Spleen (tissue), 11 donors: ENCODE results near the gene NOL3. TPM values are rescaled to one million over a fixed set of nuclear protein-coding genes. Genes with fewer than 3 reads are reported as not detected.

Experiments used
- DNase-seq: peaks from one replicate; pipeline ENCODE4 v3.0.0-alpha.2; 2020
- H3K27ac ChIP-seq, 8 donors: fragments of 200-600 bp; sonication (generic) in 7 of 8; 1 replicate in 4 of 8; 2 replicates in 4 of 8; pipeline versions ENCODE4 v1.5.0 to v1.8.0; 2016 to 2021; ENCODE audit warnings: inconsistent platforms in 4 of 8, mild to moderate bottlenecking in 4 of 8, moderate library complexity in 1 of 8
- H3K27me3 ChIP-seq, 7 donors: fragments of 200-600 bp; sonication (generic) in 6 of 7; replicated peaks in 1 of 7; 1 replicate in 4 of 7; 2 replicates in 3 of 7; pipeline versions ENCODE4 v1.5.0 to v1.8.0; 2016 to 2021; ENCODE audit warnings: inconsistent platforms in 3 of 7, mild to moderate bottlenecking in 1 of 7
- H3K36me3 ChIP-seq, 6 donors: fragments of 200-600 bp; sonication (generic) in 5 of 6; 1 replicate in 4 of 6; 2 replicates in 2 of 6; pipeline versions ENCODE4 v1.5.0 to v1.8.0; 2016 to 2021; ENCODE audit warnings: inconsistent platforms in 2 of 6
- H3K4me1 ChIP-seq, 6 donors: fragments of 200-600 bp; sonication (generic) in 5 of 6; 1 replicate in 3 of 6; 2 replicates in 3 of 6; pipeline versions ENCODE4 v1.5.0 to v1.8.0; 2016 to 2021; ENCODE audit warnings: inconsistent platforms in 3 of 6
- H3K4me3 ChIP-seq, 8 donors: fragments of 200-600 bp; sonication (generic) in 7 of 8; 1 replicate in 4 of 8; 2 replicates in 4 of 8; pipeline versions ENCODE4 v1.5.0 to v1.8.0; 2016 to 2021; ENCODE audit warnings: inconsistent platforms in 4 of 8, mild to moderate bottlenecking in 4 of 8, moderate library complexity in 2 of 8
- H3K9me3 ChIP-seq, 8 donors: fragments of 200-600 bp; sonication (generic) in 7 of 8; 1 replicate in 4 of 8; 2 replicates in 4 of 8; pipeline versions ENCODE4 v1.5.0 to v1.8.0; 2016 to 2021; ENCODE audit warnings: inconsistent platforms in 4 of 8
- CTCF ChIP-seq, 11 experiments: fragments of 200-600 bp in 7 of 11; fragments of 450-650 bp in 4 of 11; sonication (generic) in 4 of 11; IDR thresholded peaks in 8 of 11; conservative IDR thresholded peaks in 3 of 11; 1 replicate in 7 of 11; 2 replicates in 4 of 11; pipeline versions ENCODE4 v1.4.0 to v1.8.0; 2016 to 2021; ENCODE audit warnings: antibody characterized with exemption in 11 of 11, inconsistent platforms in 4 of 11, mild to moderate bottlenecking in 1 of 11
- POLR2A ChIP-seq, 3 donors: fragments of 450-650 bp; IDR thresholded peaks; one replicate each; pipeline ENCODE4 v1.5.1; 2017; ENCODE audit warnings: antibody characterized with exemption in 3 of 3, mild to moderate bottlenecking in 1 of 3
- POLR2AphosphoS5 ChIP-seq, 3 donors: sonication (generic); formaldehyde crosslinking; IDR thresholded peaks; one replicate each; pipeline ENCODE4 v1.5.1; 2017; ENCODE audit warnings: antibody characterized with exemption in 3 of 3
- WGBS, 5 donors: extraction: QIAGEN DNeasy Blood & Tissue Kit in 3 of 5; methylation state at CpG; one replicate each; pipeline versions ENCODE4 v1.1.5 to v1.1.7; 2013 to 2018; 5-methylcytosine and 5-hydroxymethylcytosine counted together
- intact Hi-C: fragments of 100-400 bp; cut with DNase I; formaldehyde crosslinking; loops from one replicate; pipeline ENCODE4 v1.15.0; 2023; ENCODE audit warnings: low total_unique reads
- polyA plus RNA-seq, 3 donors: library from polyadenylated mRNA; stranded (reverse); fragments of 200-250 nt; gene quantifications; one replicate each; pipeline ENCODE4 v1.2.1, GENCODE V29; 2013
- total RNA-seq, 7 donors: library from RNA; depleted of rRNA in 3 of 7; stranded (reverse); fragments of >200 nt in 3 of 7; fragmentation: NEBNext Ultra II Directional in 4 of 7; extraction: Animal tissue kit (Norgen Biotek cat#: 25700) in 4 of 7; gene quantifications; one replicate each; pipeline versions ENCODE4 v1.1.0 to v1.2.1, GENCODE V29; 2016 to 2021
- donor health status: healthy with polysubstance abuse.
- donor health status: DM: no; HTN: no; CAD: no; lungs with moderate emphysema.
- donor health status: DM: no; HTN: no; CAD: no.
- donor health status: Bipolar disorder and iron deficiency.
- donor health status: healthy.
- donor health status: DM: no; HTN: no; CAD: no.
- donor health status: DM: yes; HTN: yes; CAD: no.

The NOL3 gene
- total and polyA plus RNA-seq, 10 donors, result 8.2 to 14.2 (median 12.7) TPM

- peak overlapping the region in 7 of 8 donors; percentile 27 to 67 (median 36) for H3K4me3 ChIP-seq
These were observed 7.7 kb upstream of the NOL3 start for GRCh38 chr16:67162506-67163163.

DNA sequence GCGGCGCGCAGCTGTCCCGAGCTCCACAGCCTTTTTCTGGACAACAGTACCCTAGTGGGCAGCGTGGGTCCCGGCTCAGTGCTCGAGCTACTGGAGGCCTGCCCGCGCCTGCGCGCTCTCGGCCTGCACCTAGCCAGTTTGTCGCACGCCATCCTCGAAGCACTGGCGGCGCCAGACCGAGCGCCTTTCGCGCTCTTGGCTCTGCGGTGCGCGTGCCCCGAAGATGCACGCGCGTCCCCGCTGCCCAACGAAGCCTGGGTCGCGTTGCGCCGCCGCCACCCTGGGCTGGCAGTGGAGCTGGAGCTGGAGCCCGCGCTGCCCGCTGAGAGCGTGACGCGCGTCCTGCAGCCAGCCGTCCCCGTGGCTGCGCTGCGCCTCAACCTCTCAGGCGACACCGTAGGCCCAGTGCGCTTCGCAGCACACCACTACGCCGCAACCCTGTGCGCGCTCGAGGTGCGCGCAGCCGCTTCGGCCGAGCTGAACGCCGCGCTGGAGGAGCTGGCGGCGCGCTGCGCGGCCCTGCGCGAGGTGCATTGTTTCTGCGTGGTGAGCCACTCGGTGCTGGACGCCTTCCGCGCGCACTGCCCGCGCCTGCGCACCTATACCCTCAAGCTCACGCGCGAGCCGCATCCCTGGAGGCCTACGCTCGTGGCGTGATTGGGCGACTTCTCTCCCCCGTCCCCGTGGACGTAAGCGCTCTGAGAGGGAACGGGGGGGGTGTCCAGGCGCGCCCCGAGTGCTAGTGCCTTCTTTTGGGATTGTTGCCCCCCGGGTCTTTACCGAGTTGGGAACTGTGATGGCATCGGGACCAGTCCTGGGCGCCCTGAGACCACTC lies 7.0 kb upstream of the NOL3 start:
- Histone ChIP-seq H3K27ac (no peak overlapping the region), H3K4me3 (peak overlapping the region; percentile 14 to 67 (median 36)), H3K36me3 (no peaks in the 10 kb centered on the region), H3K9me3 (no peaks in the 10 kb centered on the region), H3K27me3 (peaks cover 4 to 76% (median 61%) of the 10 kb centered on the region in 7 donors), H3K4me1 (peaks cover 41 to 78% (median 67%) of the 10 kb centered on the region in 6 donors)
- peak; percentile 78 for DNase-seq
- TF ChIP-seq POLR2AphosphoS5 (IDR thresholded peaks at IDR 0.05) (peak in 2 of 3 donors; percentile 53 to 59), CTCF (IDR thresholded peaks at IDR 0.05 in 8 of 11, conservative IDR thresholded peaks at IDR 0.05 in 3 of 11) (no peak)
- 2 to 6% (median 2%) methylated on average over 6 to 99 of the region's 99 CpGs for WGBS, 5 donors
- intact Hi-C loops, result no loop called here

More at GRCh38 chr16:67162506-67163163, 7.7 kb upstream of the NOL3 start:
- H3K27me3 ChIP-seq, result peaks cover 4 to 69% (median 60%) of the 10 kb centered on the region in 7 donors
- H3K4me1 ChIP-seq, result peaks cover 48 to 86% (median 75%) of the 10 kb centered on the region in 6 donors
- intact Hi-C loops, result no loop called here
- peak; percentile 78 for DNase-seq
- H3K27ac ChIP-seq, result no peak overlapping the region
- no peaks in the 10 kb centered on the region for H3K36me3 ChIP-seq
- 8 to 19% (median 11%) methylated on average over 10 to 44 of the region's 44 CpGs for WGBS, 5 donors
- H3K9me3 ChIP-seq, result no peaks in the 10 kb centered on the region
- TF ChIP-seq CTCF (IDR thresholded peaks at IDR 0.05 in 8 of 11, conservative IDR thresholded peaks at IDR 0.05 in 3 of 11), result no peak
- no peak for TF ChIP-seq POLR2A (IDR thresholded peaks at IDR 0.05)
- no peak for TF ChIP-seq POLR2AphosphoS5 (IDR thresholded peaks at IDR 0.05)

DNA sequence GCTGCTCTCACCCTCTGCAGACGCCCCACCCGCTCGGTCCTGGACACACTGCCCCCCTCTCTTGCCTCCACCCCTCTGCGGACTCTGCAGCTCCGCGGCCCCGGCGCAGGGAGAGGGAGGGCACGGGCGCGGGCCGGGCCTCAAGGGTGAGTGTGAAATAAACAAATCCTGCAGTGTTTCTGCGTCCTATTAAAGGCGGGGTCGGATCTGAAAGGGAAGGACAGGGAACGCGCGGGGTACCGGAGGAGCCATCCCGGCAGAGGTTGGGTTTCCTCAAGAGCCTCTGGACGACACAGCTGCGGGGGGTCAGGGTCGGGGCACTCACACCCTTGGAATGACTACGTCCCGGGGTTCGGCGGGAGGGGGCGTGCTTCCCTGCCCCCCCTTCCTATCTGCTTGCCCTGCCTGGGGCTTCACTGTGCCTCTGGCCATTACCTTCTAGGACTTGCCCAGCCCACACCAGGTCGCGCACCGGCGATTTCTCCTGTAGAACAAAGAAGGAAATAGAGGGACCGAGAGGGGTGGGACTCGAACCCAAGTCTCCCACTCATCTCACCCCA lies 6.3 kb upstream of the NOL3 start:
- Histone ChIP-seq H3K9me3 (no peaks in the 10 kb centered on the region), H3K36me3 (no peaks in the 10 kb centered on the region), H3K4me1 (peaks cover 39 to 74% (median 61%) of the 10 kb centered on the region in 6 donors), H3K27me3 (peaks cover 4 to 83% (median 68%) of the 10 kb centered on the region in 7 donors), H3K27ac (no peak overlapping the region), H3K4me3 (peak overlapping the region in 7 of 8 donors; percentile 27 to 67 (median 36))
- WGBS, 5 donors, result 3 to 6% (median 4%) methylated on average over 30 to 34 of the region's 34 CpGs
- intact Hi-C loops, result no loop called here
- TF ChIP-seq POLR2A (IDR thresholded peaks at IDR 0.05), result no peak
- no peak for TF ChIP-seq POLR2AphosphoS5 (IDR thresholded peaks at IDR 0.05)
- TF ChIP-seq CTCF (IDR thresholded peaks at IDR 0.05 in 8 of 11, conservative IDR thresholded peaks at IDR 0.05 in 3 of 11), result no peak
- peak; percentile 78 for DNase-seq
